Stimulated activated CD4-positive, alpha-beta T cell treated with anti-CD3 and anti-CD28 coated beads, TNF-alpha, amount 100 ng/mL, for 24 hours (primary cell): Measurements from ENCODE around the gene TRIM38.
"Not testable (repeated sequence)": the region's sequence is repeated elsewhere in the genome, so short reads cannot be mapped to it uniquely, and the experiment has no call there.

ENCODE experiments used
- DNase-seq, 3 experiments: peaks; one replicate each; pipeline ENCODE4 v3.0.0-alpha.2; 2020; ENCODE audit warnings: low read depth in 3 of 3

The TRIM38 gene, protein sequence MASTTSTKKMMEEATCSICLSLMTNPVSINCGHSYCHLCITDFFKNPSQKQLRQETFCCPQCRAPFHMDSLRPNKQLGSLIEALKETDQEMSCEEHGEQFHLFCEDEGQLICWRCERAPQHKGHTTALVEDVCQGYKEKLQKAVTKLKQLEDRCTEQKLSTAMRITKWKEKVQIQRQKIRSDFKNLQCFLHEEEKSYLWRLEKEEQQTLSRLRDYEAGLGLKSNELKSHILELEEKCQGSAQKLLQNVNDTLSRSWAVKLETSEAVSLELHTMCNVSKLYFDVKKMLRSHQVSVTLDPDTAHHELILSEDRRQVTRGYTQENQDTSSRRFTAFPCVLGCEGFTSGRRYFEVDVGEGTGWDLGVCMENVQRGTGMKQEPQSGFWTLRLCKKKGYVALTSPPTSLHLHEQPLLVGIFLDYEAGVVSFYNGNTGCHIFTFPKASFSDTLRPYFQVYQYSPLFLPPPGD

DNA sequence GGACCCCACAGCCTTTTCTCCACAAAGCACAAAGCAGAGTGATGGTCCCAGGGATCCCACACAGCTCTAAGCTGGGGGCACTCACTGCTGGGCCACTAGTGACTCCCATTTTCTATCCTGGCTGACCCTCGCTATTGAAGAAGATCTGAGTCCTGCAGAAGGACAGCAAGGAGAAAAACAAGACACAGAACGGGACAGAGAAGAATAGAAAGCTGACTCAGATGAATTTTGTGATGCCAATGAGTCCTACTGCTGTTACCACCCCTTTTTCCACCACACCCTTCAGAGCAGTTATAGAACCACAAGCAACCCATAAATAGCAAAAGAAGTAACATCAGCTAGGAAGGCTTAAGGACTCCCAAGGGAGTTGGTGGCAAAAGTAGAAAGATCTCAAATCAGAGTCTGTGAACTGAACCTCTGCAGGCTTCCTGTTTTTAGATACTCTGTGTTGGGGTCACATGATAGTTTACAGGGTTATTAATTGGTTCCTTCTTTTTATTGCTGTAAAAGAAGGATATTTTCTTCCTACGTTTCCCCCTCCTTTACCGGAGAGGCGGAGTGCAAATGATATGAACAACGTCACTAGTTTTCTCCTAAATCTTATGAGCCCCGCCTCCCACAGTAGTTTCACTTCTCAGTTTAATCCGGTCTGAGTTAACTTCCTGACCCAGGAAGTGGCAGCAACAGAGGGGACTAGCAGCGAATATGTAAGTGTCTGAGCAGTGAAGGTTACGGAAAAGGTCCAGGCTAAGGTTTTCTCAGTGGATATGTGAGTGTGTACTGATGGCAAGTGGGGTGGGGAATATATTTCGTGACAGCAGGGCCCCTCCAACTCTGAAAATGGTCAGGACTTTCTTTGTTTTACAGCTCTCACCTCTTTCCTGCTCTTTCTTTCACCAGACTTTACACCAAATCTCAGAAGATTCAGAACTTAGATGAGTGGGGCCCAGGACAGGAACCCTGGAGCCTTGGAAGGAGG, at the start of gene TRIM38:
Gene TRIM38 (plus strand): TSS at position 654 of the 979 bp plus-strand sequence. CDS start 3,721 bp downstream, outside the sequence.
- DNase-seq = peak; percentile 44 to 60 (median 48)

- DNase-seq = no peak
Measured at GRCh38 chr6:25913741-25914140, 48.9 kb upstream of the TRIM38 start.

- DNase-seq = no peak
Measured at GRCh38 chr6:25916330-25916729, 46.3 kb upstream of the TRIM38 start.

DNA sequence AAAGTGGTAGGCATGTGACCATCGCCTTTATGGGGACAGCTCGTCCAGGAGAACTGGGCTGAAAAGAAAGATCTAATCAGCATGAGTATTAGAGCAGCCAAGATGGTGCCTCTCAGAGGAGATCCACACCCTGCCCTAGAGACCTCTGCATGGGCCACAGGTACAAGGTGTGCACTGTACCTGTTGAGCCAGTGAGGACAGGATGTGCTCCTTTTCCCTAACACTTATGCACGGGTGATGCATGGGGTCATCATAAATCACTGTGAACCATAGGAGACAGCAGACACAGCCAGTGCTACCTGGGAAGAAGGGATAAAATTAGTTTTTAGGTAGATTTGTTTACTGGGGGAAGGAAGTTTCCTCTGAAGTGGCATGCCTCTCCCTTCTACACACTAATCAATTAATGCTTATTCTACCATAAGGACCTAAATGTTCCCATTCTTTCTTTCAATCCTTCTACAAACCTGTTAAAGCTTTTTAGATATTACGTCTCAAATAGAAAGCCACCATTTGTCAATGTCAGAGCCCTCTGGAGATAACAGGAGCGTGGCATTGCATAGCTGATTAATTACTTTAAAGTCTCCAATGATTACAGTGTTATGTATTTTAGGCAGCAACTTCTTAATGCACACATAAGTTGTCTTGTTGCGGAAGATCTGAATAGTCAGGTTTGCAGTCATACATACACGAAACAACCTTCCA, 45.7 kb upstream of the TRIM38 start:
- no peak for DNase-seq

DNA sequence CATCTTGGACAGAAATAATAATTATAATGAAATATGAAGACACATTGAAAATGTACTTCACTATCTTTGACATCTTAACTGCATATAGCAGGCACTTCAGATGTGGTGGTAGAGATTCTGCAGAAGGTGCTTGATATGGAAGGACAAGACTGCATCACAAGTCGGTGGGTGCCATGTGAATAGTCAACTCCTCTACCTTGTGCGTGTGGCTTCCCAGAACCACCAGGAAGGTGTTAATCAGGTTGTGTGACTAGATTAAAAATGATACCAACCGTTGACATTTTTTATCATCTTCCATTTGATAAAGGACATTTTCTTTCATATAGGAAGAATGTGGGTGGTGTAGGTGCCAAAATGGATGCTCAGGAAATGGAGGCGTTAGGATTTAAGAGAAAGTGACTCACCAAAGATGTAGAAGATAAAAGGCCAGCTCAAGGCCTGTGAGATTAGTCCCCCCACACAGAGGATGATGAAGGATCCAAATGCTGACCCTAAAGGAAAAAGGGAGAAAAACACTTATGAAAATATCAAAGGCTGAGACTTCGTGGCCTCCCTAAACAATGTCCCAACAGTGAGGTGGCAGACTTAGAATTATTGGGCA, 44.4 kb upstream of the TRIM38 start:
- peak in 1 of 3 experiments; percentile 25 for DNase-seq

- DNase-seq = no peak
Measured at GRCh38 chr6:25919657-25920056, 42.9 kb upstream of the TRIM38 start.

DNA sequence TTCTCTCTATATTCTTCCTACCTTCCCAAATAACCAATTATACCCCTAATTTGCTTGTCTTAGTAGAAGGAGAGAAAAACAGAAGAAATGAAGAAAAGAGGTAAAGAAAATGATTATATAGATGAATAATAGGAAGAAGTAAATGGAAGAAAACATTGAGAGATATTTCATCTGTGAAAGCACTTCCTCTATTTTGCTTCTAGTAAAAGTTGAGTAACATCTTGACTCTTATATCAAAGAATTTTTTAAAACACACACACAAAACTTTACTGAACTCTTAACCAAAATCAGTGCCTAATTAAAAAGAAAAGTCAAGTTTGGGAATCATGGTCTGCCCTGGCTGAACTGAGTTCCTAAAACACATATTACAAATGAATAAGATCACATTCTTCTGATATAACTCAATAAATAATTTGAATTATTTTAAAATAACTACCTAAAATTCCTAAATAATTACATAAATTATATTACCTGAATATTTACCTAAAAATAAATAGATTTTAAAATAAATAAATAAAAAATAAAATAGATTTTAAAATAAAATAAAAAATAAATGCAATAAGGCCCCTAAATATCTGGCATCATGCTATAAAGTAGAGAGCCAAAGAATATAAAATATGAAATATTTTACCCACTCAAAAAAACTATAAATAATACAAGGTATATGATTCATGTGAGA, 40.9 kb upstream of the TRIM38 start:
- no peak for DNase-seq

DNA sequence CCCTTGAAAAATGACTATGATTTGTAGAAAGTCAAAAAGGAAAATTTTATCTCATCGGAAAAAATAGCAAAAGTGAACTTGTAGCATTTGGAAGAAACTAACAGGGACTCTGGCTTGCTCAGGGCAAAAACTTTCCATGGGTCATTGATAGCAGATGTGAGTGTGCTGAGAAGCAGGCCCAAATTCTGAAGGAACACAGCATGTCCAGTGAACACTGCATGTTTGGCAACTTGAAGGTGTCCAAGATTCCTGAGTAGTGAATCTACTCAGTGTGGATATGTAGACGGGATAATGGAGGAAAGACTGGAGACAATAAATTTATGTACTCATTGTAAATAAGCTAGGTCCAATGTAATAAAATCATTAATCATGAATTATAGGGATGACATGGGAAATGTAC, 40.3 kb upstream of the TRIM38 start:
- no peak for DNase-seq

- no peak for DNase-seq
Measured at GRCh38 chr6:25925876-25926275, 36.7 kb upstream of the TRIM38 start.

- DNase-seq = no peak
Measured at GRCh38 chr6:25927178-25927577, 35.4 kb upstream of the TRIM38 start.

- DNase-seq = no peak
Measured at GRCh38 chr6:25927756-25928216, 34.8 kb upstream of the TRIM38 start.

DNA sequence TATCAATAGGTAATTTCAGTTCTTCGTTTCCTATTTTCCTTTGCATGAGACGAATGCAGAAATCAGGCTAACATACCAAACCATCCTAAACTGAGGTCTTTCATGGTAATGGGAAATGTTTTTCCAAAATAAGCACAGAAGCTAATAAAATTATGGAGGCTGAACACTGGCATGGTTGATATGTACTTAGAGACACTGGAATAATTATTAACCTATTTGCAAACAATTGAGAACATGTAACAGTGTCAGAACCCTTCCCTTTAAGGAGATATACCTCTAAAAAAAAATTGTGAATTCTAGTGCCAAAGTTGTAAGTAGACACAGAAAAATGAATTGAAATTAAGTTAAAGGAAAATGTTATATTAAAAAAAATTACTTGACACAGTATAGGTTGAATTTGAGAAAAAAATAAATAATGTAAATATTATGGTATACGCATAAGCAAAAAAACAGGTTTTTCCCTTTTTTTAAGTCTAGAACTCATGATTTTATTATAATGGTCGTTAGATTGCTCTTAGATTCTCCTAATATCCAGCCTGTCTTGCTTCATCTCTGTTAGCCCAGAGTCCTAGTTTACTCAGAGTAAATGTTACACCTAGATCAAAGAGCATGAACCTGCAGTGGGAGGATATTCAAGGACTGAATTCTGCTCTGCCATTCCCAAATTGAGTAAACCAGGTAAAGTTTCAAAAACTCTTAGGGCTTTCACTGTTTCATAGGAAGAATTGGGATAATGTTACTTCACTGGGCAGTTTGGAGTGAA, 33.9 kb upstream of the TRIM38 start:
- no peak for DNase-seq

DNA sequence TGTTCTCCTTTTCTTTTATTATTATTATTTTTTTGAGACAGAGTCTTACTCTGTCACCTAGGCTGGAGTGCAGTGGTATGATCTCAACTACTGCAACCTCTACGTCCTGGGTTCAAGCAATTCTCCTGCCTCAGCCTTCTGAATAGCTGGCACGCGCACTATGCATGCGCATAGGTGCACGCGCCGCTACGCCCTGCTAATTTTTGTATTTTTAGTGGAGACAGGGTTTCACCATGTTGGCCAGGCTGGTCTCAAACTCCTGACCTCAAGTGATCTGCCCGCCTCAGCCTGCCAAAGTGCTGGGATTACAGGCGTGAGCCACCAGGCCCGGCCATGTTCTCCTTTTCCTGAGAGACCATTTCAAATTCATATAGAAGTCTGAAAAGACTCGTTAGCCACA, 32.8 kb upstream of the TRIM38 start:
- not testable (repeated sequence) for DNase-seq

DNA sequence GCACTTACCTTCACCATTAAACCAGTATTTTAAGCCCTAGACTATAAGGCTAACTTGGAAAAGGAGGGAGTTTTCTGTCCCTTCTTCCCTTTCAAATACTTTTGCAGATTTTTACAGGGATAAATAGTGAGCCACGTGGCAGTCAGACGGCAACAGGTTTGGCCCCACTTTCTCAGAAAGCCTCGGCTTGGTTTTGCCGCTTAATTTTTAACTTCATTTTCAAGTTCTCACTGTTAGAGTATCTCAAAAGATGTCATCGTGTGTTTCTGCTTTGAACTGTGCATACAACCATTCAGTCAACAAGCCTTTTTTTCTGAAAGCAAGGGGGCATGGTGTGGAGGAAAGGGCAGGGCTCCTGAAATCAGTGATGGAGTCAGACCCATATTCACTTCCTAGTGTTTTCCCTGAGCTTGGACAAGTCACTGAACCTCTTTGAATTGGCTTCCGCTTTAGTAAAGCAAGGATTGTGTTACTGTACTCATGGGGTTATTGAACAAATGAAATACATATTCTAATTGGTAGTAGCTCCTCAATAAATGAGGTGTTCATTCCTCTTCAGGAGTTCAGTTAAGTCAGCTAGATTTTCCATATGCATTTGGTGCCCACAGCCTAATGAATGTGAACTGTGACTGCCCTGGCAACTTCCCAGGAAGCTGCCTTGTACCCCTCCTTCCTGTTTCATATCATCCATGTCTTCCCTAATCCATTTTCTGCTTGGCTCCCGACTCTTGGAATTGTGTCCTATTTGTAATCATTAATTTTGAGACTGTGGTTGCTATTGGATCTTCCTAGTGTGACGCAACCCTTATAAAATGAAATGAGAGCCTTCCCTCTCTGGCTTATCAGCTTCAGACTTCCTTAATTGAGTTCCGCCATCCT, 31.8 kb upstream of the TRIM38 start, which contains the start of gene SLC17A2:
Gene SLC17A2 (minus strand): TSS at position 160 of the 879 bp plus-strand sequence. CDS start 4,895 bp downstream, outside the sequence.
- DNase-seq = no peak

DNA sequence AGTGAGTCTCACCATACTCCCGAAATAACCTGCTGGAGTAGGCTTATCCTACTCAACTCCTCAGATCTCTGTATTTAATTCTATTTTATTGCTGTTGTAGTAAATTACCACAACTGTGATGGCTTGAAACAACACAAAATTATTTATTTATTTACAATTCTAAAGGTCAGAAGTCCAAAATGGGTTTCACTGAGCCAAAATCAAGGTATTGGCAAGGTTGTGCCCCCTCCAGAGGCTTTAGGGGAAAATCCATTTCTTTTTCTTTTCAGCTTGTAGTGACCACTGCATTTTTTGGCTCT, 31.2 kb upstream of the TRIM38 start:
- DNase-seq = no peak

DNA sequence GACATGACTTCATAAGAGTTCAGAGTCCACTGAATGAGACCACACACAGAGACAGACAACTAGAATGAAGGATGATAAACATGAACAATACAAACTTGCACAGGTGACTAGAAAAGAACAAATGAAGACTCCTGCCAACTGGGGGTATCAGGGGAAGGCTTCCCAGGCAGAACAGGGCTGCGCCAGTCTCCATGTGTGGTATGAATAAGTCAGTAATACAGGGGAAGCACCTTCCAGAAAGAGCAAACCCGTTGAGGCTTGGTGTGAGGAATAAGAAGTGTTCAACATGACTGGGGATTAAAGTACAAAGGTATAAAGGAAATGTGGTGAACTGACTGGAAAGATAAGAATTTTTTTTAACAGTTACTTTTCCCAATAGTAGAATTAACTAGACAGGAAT, 28.4 kb upstream of the TRIM38 start:
- DNase-seq = no peak

- no peak for DNase-seq
Measured at GRCh38 chr6:25934735-25935313, 27.8 kb upstream of the TRIM38 start.

DNA sequence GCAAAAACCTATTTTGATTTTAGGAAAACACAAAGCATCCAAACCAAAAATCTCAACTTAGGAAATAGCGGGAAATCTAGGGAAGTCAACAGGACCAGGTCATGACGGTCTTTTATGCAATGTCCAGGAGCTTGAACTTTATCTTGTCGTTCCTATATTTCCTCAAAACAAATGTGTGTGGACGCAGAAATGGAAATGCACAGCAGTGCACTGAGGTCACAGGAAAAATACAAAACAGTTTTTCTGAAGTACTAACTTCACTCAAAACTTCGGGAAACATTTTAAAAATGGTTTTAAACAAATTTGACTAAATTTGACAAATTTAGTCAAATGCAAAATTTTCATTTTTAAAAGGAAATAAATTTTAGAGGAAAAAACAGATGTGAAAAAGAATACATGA, 26.6 kb upstream of the TRIM38 start:
- DNase-seq = no peak

- no peak for DNase-seq
Measured at GRCh38 chr6:25939593-25939992, 23.0 kb upstream of the TRIM38 start.
